GM12878 (cell line): ENCODE measurements around the gene GSTM2.

ENCODE experiments used
- IKZF1 ChIP-seq: fragments of 450-650 bp; conservative IDR thresholded peaks from 2 replicates; pipeline ENCODE4 v1.6.1; 2017; ENCODE audit warnings: antibody characterized with exemption, mild to moderate bottlenecking
- JUNB ChIP-seq: IDR thresholded peaks from 2 replicates; pipeline ENCODE4 v1.6.1; 2016; ENCODE audit warnings: antibody characterized with exemption, mild to moderate bottlenecking
- ZNF24 ChIP-seq: fragments of 450-650 bp; IDR thresholded peaks from 2 replicates; pipeline ENCODE4 v1.6.1; 2017; ENCODE audit warnings: antibody characterized with exemption, mild to moderate bottlenecking

GRCh38 chr1:109689844-109690405 is 22.1 kb downstream of the GSTM2 start:
- TF ChIP-seq ZNF24 (no peak), JUNB (no peak), IKZF1 (no peak)
